Caco-2 (cell line): ENCODE data around the gene SLIT3. TPM values are rescaled to one million over a fixed set of nuclear protein-coding genes. Genes with fewer than 3 reads are reported as not detected.

Experiments used
- BruUV-seq: library from RNA; stranded (reverse); fragments of 400-500 nt; replicated peaks from 2 replicates; lab custom pipeline; 2021; lab: Mats Ljungman, UMichigan
- CTCF ChIA-PET: fragments of 300-600 bp; sonication (Branson Sonifier 250); formaldehyde crosslinking; loops from one replicate; lab custom pipeline; 2022; ENCODE audit warnings: antibody characterized with exemption; lab: Charles Lee
- POLR2A ChIA-PET: fragments of 300-600 bp; sonication (Branson Sonifier 250); formaldehyde crosslinking; loops from one replicate; lab custom pipeline; 2022; ENCODE audit warnings: antibody characterized with exemption; lab: Charles Lee
- DNase-seq, 2 experiments: peaks; one replicate each; pipeline versions ENCODE4 v3.0.0 to v3.0.0-alpha.2; 2020 to 2022
- H3K27me3 ChIP-seq: replicated peaks from 2 replicates; pipeline ENCODE4 v1.6.0; 2011; ENCODE audit warnings: low read length; ENCODE audit not compliant: control insufficient read depth, insufficient read depth
- H3K36me3 ChIP-seq: 2 replicates; pipeline ENCODE4 v1.5.1; 2011; ENCODE audit warnings: low read length; ENCODE audit not compliant: control insufficient read depth, insufficient read depth
- H3K4me1 ChIP-seq: fragments of 250-450 bp; sonication (Bioruptor Pico); 2 replicates; pipeline ENCODE4 v1.5.1; 2020; ENCODE audit warnings: mild to moderate bottlenecking
- H3K4me3 ChIP-seq: 2 replicates; pipeline ENCODE4 v1.5.1; 2011; ENCODE audit warnings: low read depth, mild to moderate bottlenecking, control low read depth, low read length
- H3K9me3 ChIP-seq: fragments of 250-450 bp; sonication (Bioruptor Pico); 2 replicates; pipeline ENCODE4 v1.5.1; 2020; ENCODE audit warnings: mild to moderate bottlenecking, moderate library complexity
- H3K27ac Mint-ChIP-seq: one replicate; pipeline ENCODE4 v1.8.0; 2022; ENCODE audit warnings: mixed read lengths; ENCODE audit not compliant: unreplicated experiment
- H3K27me3 Mint-ChIP-seq: one replicate; pipeline ENCODE4 v1.8.0; 2022; ENCODE audit warnings: mixed read lengths; ENCODE audit not compliant: insufficient read depth, unreplicated experiment
- H3K36me3 Mint-ChIP-seq: one replicate; pipeline ENCODE4 v1.8.0; 2022; ENCODE audit warnings: mild to moderate bottlenecking, mixed read lengths; ENCODE audit not compliant: insufficient read depth, unreplicated experiment
- H3K4me1 Mint-ChIP-seq: one replicate; pipeline ENCODE4 v1.8.0; 2022; ENCODE audit warnings: low read depth, mixed read lengths; ENCODE audit not compliant: unreplicated experiment
- H3K4me3 Mint-ChIP-seq: one replicate; pipeline ENCODE4 v1.8.0; 2022; ENCODE audit warnings: mild to moderate bottlenecking, moderate library complexity, mixed read lengths; ENCODE audit not compliant: unreplicated experiment
- H3K9me3 Mint-ChIP-seq: one replicate; pipeline ENCODE4 v1.8.0; 2022; ENCODE audit warnings: mixed read lengths; ENCODE audit not compliant: unreplicated experiment
- intact Hi-C: fragments of 100-400 bp; cut with micrococcal nuclease; formaldehyde crosslinking; loops from one replicate; pipeline ENCODE4 v1.10.0; 2022; ENCODE audit not compliant: unreplicated experiment
- total RNA-seq: library from RNA; stranded (reverse); gene quantifications from 2 replicates; pipeline ENCODE4 v1.2.3, GENCODE V29; 2022
- TF ChIP-seq, protein P1 (sequence below), 2 experiments: fragments of 200-600 bp in 1 of 2; IDR thresholded peaks; 1 replicate in 1 of 2; 2 replicates in 1 of 2; pipeline versions ENCODE4 v1.5.1 to v1.8.0; 2011 to 2022; ENCODE audit warnings: antibody characterized with exemption in 1 of 2, control low read depth in 1 of 2, inconsistent platforms in 1 of 2, low read depth in 1 of 2, low read length in 1 of 2, mild to moderate bottlenecking in 1 of 2, moderate library complexity in 1 of 2; ENCODE audit not compliant: insufficient read depth in 1 of 2, severe bottlenecking in 1 of 2, unreplicated experiment in 1 of 2

The SLIT3 gene
- total RNA-seq, 1 experiment from 2014 or later: 2.1 TPM

DNA sequence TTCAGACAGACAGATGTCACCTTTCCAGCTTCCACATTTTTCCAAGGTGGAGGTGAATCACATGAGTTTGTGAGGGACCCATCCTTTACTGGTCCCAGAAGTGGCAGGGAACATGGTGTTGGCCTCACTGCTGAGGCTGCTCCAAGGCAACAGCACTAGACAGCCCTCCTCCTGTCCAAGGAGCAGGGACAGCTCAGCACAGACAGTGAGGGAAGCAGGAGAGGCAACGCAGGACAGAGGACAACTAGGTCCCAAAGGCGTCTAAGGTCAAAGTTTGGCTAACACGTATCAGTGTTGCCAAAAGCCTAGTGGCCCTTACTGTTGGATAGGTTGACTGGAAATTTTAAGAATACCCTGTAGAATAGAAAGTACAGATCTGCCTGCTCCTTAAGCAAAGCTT, 470.1 kb downstream of the SLIT3 start:
- H3K27me3 ChIP-seq: no peaks in the 10 kb centered on the region
- no peaks in the 10 kb centered on the region for H3K4me1 Mint-ChIP-seq
- H3K27me3 Mint-ChIP-seq: no peaks in the 10 kb centered on the region
- intact Hi-C loops: no loop called here
- H3K4me3 Mint-ChIP-seq: no peak overlapping the region
- ChIA-PET CTCF (no interaction called here), POLR2A (no interaction called here)
- H3K9me3 ChIP-seq: no peaks in the 10 kb centered on the region
- H3K9me3 Mint-ChIP-seq: no peaks in the 10 kb centered on the region
- TF ChIP-seq, protein P1, sequence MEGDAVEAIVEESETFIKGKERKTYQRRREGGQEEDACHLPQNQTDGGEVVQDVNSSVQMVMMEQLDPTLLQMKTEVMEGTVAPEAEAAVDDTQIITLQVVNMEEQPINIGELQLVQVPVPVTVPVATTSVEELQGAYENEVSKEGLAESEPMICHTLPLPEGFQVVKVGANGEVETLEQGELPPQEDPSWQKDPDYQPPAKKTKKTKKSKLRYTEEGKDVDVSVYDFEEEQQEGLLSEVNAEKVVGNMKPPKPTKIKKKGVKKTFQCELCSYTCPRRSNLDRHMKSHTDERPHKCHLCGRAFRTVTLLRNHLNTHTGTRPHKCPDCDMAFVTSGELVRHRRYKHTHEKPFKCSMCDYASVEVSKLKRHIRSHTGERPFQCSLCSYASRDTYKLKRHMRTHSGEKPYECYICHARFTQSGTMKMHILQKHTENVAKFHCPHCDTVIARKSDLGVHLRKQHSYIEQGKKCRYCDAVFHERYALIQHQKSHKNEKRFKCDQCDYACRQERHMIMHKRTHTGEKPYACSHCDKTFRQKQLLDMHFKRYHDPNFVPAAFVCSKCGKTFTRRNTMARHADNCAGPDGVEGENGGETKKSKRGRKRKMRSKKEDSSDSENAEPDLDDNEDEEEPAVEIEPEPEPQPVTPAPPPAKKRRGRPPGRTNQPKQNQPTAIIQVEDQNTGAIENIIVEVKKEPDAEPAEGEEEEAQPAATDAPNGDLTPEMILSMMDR (IDR thresholded peaks at IDR 0.05; ENCODE audit: insufficient read depth in 1 of 2, low read depth in 1 of 2, low read length in 1 of 2, severe bottlenecking in 1 of 2, unreplicated experiment in 1 of 2): no peak
- H3K4me1 ChIP-seq: no peaks in the 10 kb centered on the region
- no peak for DNase-seq
- no peak overlapping the region for H3K4me3 ChIP-seq
- BruUV-seq: no TSS peak
- H3K36me3 ChIP-seq: no peaks in the 10 kb centered on the region
- H3K27ac Mint-ChIP-seq: no peak overlapping the region
- no peaks in the 10 kb centered on the region for H3K36me3 Mint-ChIP-seq

DNA sequence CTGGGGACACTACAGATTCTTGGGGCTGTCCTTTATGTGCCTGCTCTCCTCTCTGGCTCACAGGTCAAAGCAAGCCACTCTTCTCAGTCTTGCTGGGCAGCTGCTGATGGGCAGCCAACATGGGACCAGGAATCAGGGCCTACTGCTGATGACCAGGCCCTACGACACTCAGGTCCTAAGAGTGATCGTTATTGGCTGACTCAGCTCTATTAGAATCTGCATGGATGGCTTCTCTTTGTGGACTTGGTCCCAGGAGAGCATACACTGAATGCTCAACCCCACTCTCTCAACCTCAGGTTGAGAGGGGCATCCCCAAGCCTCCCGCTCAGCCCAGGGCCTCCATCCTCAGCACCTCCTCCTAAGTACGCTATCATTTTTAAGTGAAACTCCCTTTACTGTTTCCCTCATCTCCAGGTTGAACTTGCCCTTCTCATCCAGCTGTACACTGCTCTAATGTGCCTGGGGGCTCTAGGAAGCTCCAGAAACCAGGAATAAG, 471.0 kb downstream of the SLIT3 start:
- TF ChIP-seq, protein P1 (IDR thresholded peaks at IDR 0.05; ENCODE audit: insufficient read depth in 1 of 2, low read depth in 1 of 2, low read length in 1 of 2, severe bottlenecking in 1 of 2, unreplicated experiment in 1 of 2): no peak
- H3K36me3 ChIP-seq: no peaks in the 10 kb centered on the region
- Mint-ChIP-seq H3K27ac (no peak overlapping the region), H3K4me3 (no peak overlapping the region), H3K36me3 (no peaks in the 10 kb centered on the region), H3K9me3 (no peaks in the 10 kb centered on the region), H3K4me1 (no peaks in the 10 kb centered on the region), H3K27me3 (no peaks in the 10 kb centered on the region)
- no peaks in the 10 kb centered on the region for H3K9me3 ChIP-seq
- ChIA-PET CTCF (no interaction called here), POLR2A (no interaction called here)
- BruUV-seq: no TSS peak
- intact Hi-C loops: no loop called here
- no peaks in the 10 kb centered on the region for H3K27me3 ChIP-seq
- no peak overlapping the region for H3K4me3 ChIP-seq
- no peaks in the 10 kb centered on the region for H3K4me1 ChIP-seq
- DNase-seq: no peak

DNA sequence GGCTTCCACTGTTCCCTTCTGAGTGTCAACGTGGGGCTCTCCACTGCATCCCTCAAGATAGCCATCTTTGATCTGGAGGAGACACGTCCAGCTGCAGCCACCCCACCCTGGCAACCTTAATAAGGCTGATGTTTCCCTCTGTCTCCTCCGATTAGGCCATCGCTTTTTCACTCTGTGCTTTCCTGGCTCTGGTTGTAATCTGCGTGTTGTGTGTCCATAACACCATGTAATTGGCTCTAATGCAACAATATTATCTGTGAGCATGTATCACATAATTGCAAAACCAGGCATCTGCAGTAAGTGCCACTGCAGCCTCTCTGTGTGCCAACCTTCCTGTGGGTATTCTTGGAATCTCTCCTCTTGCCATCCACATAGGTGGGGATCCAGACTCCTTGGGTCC, 471.9 kb downstream of the SLIT3 start:
- Histone ChIP-seq H3K27me3 (no peaks in the 10 kb centered on the region), H3K36me3 (no peaks in the 10 kb centered on the region), H3K4me1 (no peaks in the 10 kb centered on the region), H3K4me3 (no peak overlapping the region), H3K9me3 (no peaks in the 10 kb centered on the region)
- Mint-ChIP-seq H3K36me3 (no peaks in the 10 kb centered on the region), H3K4me1 (no peaks in the 10 kb centered on the region), H3K4me3 (no peak overlapping the region), H3K27ac (no peak overlapping the region), H3K9me3 (no peaks in the 10 kb centered on the region), H3K27me3 (no peaks in the 10 kb centered on the region)
- POLR2A ChIA-PET: no interaction called here
- intact Hi-C loops: no loop called here
- CTCF ChIA-PET: no interaction called here
- TF ChIP-seq, protein P1 (IDR thresholded peaks at IDR 0.05; ENCODE audit: insufficient read depth in 1 of 2, low read depth in 1 of 2, low read length in 1 of 2, severe bottlenecking in 1 of 2, unreplicated experiment in 1 of 2): no peak
- DNase-seq: no peak
- no TSS peak for BruUV-seq
